ENCODE measurements around the gene ACAD10.

The ACAD10 gene

DNA sequence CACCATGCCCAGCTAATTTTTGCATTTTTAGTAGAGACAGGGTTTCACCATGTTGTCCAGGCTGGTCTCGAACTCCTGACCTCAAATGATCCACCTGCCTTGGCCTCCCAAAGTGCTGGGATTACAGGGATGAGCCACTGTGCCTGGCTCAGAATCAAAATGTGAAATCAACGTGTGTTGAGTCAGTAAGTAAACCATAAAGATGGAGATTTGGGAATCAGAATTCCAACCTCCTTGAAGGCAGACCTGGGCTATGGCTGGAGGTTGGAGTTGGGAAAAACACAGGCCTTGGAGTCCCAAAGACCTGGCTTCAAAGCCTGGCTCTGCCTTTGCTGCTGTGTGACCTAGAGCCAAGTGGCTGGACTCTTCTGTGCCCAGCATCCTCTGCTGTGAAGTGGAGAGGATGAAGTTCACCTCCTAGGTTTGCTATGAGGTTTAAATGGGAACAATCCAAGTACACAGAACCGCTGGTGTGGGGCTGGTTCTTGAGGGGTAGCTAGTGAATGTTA, 91.0 kb downstream of the ACAD10 start:
- DNase-seq (ENCODE audit: low read depth, low spot score) = no peak

DNA sequence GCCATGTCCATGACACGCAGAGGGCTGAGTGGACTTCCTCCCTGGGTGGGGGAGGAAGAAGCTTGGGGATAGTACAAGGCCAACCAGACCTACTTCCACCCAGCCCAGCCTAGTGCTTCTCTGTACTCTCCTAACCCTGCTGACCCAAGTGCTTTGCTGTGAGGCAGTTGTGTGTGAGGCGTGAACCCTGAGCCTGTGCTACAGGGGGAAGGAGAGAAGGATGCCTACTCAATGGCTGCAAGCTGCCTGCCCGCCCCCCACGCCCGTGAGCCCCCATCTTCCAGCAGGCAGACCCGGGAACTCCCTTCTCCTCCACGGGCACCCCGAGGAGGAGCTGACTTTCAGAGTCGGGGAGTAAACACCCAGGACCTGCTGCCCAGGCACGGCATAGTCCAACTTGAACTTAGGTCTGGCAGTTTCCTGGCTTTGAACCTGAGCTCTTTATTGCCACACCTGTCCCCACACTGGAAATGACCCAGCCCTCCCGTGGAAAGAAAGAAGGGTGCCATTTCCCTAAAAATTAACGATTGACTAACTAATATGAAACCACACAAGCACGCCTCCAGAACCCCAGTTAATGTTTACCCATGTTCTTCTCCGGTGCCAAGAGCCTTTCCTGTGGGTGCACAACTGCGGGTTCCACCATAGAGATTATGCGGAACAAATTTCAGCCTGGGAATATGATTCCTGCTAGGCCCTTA, 91.6 kb downstream of the ACAD10 start:
- DNase-seq (ENCODE audit: low read depth, low spot score) = no peak

DNA sequence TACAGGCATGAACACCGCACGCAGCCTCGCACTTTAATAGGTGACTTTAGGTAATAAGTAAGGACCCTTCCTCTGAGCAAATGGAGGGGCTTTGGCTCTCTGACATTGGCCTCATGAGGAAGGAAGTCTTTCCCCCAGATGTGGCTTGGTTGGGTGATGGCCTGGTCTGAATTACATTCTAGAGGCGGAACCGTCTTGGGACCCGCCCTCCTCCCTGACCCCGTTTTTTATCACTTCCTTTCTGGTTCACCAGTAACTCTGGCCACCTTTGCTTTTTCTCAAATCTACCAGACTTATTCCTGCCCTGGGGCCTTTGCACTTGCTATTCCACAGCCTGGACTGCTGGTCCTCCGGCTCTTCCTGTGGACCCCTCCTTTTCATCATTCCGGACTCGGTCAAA, 94.3 kb downstream of the ACAD10 start:
- DNase-seq (ENCODE audit: low read depth, low spot score) = no peak

DNA sequence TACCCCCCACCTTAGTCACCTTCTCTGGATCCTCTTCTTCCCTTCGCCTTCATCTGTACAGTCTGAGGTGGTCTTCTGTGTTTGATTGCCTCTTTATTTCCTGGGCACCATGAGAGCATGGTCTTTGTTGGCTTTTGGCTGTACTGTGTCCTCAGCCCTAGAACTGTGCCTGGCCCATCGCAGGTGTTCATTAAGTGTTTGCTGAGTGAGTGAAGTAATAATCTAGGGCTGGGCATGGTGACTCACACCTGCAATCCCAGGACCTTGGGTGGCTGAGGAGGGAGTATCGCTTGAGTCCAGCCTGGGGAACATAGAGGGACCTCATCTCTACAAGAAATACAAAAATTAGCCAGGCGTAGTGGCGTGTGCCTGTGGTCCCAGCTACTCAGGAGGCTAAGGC, 94.8 kb downstream of the ACAD10 start:
- DNase-seq (ENCODE audit: low read depth, low spot score) = no peak

DNA sequence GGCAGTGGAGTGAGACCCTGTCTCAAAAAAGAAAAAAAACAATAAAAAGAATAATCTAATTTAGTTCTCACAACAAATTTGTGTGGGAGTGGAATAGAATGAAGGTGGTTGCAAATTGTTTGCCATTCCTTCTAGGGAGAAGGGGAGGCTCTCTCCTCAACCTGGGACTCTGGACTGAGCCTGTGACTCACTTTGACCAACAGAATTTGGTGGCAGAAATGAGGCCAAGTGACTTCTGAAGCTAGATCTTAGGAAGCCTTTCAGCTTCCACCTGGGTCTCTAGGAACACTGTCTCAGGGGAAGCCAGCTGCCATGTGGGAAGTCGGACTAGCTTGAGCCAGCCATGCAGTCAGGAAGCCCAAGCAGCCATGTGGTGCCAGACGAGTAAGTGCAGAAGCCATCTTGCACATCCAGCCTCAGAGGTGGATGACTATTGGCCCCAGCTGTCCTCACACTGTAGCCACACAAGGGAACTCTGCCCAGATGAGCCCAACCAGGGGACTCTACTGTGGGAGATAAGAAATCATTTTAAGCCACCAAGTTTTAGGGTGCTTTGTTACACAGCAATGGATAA, 95.3 kb downstream of the ACAD10 start:
- no peak for DNase-seq (ENCODE audit: low read depth, low spot score)

DNA sequence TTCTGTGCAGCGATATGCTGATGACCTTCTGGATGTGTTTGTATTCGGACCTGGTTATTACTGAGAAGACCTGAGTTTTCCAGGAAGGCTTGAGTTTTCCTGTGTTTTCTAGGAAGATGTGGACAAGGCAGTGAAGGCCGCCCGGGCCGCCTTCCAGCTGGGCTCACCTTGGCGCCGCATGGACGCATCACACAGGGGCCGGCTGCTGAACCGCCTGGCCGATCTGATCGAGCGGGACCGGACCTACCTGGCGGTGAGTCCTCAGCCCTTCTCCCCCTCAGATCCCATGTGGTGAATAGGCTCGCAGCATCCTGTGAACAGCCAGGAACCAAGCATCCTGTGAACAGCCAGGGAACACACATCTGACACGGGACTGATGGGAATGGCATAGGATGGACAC, 97.2 kb downstream of the ACAD10 start:
- no peak for DNase-seq (ENCODE audit: low read depth, low spot score)

DNA sequence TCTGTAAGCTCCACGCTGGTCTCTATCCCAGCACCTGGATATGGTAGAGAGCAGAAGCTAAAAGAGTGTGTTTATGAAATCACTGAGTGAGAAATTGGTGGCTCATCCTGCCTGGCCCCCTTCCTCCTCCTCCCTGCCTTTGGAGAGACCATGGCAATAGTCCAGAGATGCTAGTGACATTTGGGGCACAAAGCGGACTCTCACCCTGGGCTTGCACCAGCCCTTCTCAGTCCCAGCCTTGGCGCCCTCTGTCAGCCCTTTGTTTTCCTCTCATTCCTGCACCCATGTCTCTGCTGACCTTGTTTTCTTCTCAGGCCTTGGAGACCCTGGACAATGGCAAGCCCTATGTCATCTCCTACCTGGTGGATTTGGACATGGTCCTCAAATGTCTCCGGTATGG, 99.1 kb downstream of the ACAD10 start:
- no peak for DNase-seq (ENCODE audit: low read depth, low spot score)

DNA sequence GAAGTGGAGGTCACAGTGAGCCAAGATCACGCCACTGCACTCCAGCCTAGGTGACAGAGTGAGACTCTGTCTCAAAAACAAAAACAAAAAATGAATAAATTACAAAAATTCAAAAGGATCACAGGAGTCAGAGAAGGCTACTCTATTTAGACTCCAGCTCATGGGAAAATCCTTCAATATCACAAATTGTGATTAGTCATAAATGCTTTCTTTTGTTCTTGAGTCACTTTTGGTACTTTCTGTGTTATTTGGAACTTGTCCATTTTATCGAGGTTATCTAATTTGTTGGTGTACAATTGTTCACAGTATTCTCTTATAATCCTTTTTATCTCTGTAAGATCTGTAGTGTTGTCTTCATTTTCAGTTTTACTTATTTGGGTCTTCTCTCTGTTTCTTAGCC, 99.8 kb downstream of the ACAD10 start:
- no peak for DNase-seq (ENCODE audit: low read depth, low spot score)

DNA sequence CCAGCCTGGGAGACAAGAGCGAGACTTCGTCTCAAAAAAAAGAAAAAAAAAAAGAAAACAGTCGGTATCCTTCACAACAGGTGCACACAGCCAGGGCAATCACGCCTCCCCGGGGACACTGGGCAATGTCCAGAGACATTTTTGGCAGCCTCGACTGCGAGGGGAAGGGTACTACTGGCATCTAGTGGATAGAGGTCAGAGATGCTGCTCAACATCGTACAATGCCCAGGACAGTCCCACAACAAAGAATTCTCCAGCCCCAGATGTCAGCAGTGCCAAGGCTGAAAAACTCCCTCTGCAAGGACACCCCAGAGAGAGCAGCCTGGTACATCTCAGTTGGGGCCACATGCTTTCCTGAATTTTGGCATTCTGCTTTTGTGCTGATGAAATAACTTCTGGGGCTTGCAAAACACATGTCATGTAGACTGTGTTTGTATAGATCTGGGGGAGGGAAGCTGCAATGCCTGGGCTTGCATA, 102.4 kb downstream of the ACAD10 start:
- no peak for DNase-seq (ENCODE audit: low read depth, low spot score)

DNA sequence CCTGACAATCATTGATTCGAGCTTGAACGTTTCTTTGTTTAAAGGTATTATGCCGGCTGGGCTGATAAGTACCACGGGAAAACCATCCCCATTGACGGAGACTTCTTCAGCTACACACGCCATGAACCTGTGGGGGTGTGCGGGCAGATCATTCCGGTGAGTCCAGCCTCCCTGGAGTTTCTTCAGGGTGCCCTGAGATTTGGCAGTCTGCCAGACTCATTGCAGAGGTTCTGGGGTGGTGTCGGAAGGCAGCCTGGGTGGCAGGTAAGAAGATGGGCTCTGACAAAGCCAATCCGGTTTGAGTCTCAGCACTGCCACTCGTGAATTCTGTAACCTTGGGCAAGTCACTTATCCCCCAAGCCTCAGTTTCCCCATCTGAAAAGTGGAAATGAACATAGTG, 103.9 kb downstream of the ACAD10 start:
- DNase-seq (ENCODE audit: low read depth, low spot score) = no peak

DNA sequence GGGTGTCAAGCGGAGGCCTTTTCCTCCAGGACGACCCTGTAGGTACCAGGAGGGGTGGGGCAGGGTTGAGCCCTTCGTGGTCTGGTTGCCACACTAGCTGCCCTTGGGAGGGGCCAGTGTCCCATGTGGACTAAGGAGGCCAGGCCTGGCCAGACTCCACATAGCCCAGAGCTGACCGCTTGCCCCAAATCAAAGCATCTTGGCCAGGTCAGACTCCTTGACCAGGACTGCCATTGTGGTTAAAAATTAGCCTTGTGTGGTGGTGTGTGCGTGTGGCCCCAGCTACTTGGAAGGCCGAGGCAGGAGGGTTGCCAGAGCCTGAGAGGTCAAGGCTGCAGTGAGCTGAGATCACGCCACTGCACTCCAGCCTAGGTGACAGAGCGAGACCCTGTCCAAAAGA, 105.7 kb downstream of the ACAD10 start:
- DNase-seq (ENCODE audit: low read depth, low spot score) = no peak

DNA sequence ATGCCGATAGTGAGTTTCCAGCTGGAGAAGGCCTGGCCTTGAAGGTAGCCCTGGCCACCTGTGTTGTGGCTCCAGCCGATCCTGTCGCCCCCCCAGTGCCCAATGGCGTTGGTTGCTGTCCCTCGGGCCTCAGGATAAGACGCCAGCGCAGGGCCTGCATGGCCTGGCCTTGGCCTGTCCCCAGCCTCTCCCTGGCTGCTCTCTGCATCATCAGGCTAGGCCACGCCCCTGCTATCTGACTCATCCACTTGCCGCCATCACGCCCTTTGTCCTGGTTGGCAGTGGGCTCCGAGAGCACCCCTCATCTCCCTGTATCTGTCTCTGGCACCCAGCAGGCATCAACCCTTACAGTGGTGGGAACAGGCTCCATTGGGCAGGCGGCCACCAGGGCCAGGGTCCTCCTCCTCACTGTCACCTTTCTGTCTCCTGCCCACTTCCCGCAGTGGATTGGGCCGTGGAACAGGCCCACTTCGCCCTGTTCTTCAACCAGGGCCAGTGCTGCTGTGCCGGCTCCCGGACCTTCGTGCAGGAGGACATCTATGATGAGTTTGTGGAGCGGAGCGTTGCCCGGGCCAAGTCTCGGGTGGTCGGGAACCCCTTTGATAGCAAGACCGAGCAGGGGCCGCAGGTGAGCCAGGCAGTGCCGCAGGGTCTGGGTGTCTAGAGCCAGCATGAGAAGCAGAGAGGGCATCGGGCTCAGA, 106.5 kb downstream of the ACAD10 start:
- no peak for DNase-seq (ENCODE audit: low read depth, low spot score)

DNA sequence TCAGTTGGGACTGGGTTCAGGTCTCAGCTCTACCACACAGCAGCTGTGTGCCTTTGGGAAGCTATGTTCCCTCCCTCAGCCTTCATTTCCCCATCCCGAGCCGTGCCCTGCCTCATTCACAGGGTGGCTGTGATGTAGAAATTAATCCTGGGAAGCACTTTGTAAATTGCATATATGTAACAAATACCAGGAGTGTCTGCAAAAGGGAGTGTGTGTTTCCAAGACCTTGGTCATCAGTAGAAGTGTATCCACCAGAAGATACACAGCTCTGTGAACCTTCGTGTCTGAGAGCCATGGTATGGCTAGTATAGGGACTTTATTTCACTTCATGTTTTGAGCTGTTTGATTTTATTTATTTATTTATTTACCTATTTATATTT, 107.0 kb downstream of the ACAD10 start:
- no peak for DNase-seq (ENCODE audit: low read depth, low spot score)

DNA sequence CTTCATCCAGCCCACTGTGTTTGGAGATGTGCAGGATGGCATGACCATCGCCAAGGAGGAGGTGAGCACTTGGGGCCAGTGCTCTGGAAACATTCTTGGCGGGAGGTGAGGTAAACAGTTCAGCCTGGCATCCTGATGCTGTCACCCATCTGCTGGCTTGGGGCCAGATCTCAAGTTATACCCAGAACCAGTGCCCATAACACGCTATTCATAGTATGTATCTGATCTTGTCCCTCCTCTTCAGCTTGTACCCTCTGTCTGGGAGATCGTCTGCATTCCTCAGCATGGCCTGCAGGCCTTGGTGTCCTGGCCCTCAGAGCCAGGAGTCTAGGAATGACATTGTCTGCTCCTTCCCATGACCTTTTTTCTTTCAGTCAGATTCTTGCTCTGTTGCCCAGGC, 112.3 kb downstream of the ACAD10 start:
- DNase-seq (ENCODE audit: low read depth, low spot score) = no peak

DNA sequence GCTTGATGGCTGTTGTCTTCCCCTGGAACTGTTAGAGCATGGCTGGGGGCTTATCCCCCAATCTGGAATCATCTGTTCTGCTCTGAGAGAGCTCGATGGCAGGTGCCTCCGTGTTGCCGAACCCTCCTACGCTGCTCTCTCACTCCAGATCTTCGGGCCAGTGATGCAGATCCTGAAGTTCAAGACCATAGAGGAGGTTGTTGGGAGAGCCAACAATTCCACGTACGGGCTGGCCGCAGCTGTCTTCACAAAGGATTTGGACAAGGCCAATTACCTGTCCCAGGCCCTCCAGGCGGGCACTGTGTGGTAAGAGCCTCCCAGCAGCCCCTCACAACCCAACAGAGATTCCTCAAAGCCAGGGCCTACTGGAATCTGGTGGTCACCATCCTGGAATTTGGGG, 113.9 kb downstream of the ACAD10 start:
- DNase-seq (ENCODE audit: low read depth, low spot score) = no peak

DNA sequence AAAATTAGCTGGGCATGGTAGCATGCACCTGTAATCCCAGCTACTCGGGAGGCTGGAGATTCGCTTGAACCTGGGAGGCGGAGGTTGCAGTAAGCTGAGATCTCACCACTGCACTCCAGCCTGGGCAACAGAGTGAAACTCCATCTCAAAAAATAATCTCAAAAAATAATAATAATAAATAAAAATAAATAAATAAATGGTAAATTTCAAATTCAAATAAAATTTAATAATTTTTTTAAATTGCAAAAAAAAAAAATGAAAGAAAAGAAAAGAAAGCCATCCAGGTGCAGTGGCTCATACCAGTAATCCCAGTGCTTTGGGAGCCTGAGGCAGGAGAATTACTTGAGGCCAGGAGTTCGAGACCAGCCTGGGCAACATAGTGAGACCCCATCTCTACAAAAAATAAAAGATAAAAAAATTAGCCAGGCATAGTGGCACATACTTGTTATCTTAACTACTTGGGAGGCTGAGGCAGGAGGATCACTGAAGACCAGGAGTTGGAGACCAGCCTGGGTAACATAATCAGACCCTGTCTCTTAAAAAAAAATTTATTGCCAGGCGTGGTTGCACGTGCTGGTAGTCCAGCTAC, 117.3 kb downstream of the ACAD10 start:
- DNase-seq (ENCODE audit: low read depth, low spot score) = no peak

DNA sequence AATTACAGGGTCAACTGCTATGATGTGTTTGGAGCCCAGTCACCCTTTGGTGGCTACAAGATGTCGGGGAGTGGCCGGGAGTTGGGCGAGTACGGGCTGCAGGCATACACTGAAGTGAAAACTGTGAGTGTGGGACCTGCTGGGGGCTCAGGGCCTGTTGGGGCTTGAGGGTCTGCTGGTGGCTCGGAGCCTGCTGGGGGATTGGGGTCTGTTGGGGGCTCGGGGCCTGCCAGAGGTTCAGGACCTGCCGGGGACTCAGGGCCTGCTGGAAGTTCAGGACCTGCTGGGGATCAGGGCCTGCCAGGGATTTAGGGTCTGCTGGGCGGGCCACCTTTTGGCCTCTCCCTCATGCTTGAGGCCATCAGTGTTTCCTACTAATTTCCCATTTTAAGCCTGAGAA, 118.0 kb downstream of the ACAD10 start:
- DNase-seq (ENCODE audit: low read depth, low spot score) = no peak

DNA sequence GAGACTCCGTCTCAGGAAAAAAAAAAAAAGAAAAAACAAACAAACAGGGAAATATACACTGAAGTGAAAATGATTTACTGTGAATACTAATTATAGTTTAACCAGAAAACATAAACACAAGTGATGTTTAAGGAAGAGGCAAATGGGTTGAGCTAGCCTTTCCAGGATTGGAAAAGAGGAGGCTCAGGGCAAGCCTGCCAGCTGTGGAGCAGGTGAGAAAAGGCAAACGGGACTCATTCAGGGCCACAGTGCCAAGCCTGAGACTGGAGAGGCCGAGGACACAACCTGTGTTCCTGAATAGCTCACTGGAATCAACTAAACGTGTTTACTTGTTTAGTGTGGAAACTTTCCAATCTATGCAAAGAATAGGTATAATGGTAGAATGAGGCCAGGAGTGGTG, 120.5 kb downstream of the ACAD10 start:
- no peak for DNase-seq (ENCODE audit: low read depth, low spot score)

Data from smooth muscle cell of the brain vasculature (primary cell).